SH-SY5Y (cell line): ENCODE data around the gene CERS4.

ENCODE experiments used
- GATA2 ChIP-seq: IDR thresholded peaks from 2 replicates; pipeline ENCODE4 v1.6.1; 2011; ENCODE audit warnings: mild to moderate bottlenecking, low read depth, low read length
- GATA3 ChIP-seq: IDR thresholded peaks from 2 replicates; pipeline ENCODE4 v1.6.1; 2011; ENCODE audit warnings: low read depth, mild to moderate bottlenecking, low read length, moderate library complexity

GRCh38 chr19:8251025-8251472 lies 41.9 kb downstream of the CERS4 start:
- no peak for TF ChIP-seq GATA3
- TF ChIP-seq GATA2 = no peak
